Peyer's patch (tissue), 4 donors: ENCODE results near the gene HLCS.

Experiments used
- POLR2A ChIP-seq, 2 donors: fragments of 450-650 bp; IDR thresholded peaks; one replicate each; pipeline ENCODE4 v1.5.1; 2017; ENCODE audit warnings: antibody characterized with exemption in 2 of 2, mild to moderate bottlenecking in 2 of 2, moderate library complexity in 2 of 2
- TF ChIP-seq, protein P1 (sequence below), 6 experiments: fragments of 450-650 bp in 4 of 6; fragments of 200-600 bp in 2 of 6; sonication (generic) in 1 of 6; IDR thresholded peaks; one replicate each; pipeline ENCODE4 v1.5.1; 2017 to 2019; ENCODE audit warnings: antibody characterized with exemption in 6 of 6, mild to moderate bottlenecking in 3 of 6, moderate library complexity in 1 of 6

DNA sequence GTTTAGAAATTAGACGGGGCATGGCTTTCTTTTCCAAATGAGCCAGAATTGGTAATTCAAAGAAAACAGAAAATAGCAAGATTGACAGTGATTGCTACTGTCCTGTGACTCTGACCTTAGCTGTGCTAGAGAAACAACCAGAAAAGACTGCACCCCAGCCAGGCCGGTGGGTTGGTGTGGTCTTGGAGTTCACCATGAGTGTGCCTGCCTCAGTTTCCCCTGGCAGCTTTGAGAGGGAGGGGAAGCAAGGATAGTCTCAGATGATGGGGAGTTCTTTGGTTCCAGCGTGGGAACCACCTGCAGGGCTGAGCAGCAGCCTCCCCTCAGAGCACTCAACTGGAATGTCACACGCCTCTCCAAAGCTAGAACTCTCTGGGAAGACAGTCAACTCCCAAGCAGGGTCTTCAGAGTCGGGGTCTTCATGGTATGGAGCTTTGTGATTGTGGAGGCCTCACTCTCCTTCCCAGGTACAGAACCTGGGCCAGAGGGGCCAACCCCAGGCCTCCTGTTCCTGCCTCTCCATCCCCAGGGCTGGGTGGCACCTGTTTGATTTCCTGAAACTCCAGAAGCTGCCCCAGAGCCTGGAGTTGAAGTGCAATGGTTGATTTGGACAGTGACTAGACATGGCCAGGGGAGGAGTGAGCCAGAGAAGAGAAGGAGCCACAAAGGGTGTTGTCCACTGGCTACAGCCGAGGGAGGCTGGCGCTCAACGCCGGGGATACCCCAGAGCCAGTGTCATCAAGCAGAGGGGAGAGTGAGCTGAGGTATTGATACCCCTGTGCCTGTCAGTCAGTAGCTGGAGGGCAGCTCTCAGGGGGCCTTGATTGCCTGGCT lies 231.9 kb downstream of the HLCS start:
- TF ChIP-seq, protein P1, sequence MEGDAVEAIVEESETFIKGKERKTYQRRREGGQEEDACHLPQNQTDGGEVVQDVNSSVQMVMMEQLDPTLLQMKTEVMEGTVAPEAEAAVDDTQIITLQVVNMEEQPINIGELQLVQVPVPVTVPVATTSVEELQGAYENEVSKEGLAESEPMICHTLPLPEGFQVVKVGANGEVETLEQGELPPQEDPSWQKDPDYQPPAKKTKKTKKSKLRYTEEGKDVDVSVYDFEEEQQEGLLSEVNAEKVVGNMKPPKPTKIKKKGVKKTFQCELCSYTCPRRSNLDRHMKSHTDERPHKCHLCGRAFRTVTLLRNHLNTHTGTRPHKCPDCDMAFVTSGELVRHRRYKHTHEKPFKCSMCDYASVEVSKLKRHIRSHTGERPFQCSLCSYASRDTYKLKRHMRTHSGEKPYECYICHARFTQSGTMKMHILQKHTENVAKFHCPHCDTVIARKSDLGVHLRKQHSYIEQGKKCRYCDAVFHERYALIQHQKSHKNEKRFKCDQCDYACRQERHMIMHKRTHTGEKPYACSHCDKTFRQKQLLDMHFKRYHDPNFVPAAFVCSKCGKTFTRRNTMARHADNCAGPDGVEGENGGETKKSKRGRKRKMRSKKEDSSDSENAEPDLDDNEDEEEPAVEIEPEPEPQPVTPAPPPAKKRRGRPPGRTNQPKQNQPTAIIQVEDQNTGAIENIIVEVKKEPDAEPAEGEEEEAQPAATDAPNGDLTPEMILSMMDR (IDR thresholded peaks at IDR 0.05), result no peak
- TF ChIP-seq POLR2A (IDR thresholded peaks at IDR 0.05), result no peak
